Stimulated activated naive CD8-positive, alpha-beta T cell treated with anti-CD3 and anti-CD28 coated beads, Interleukin-15, amount 100 ng/mL, for 72 hours (primary cell): ENCODE measurements around the gene SNRNP25.

Experiments
- ATAC-seq: fragments of 150-1000 bp; cut with Tn5 transposase; 2 replicates; pipeline ENCODE4 v1.10.0; 2021; ENCODE audit warnings: mild to moderate bottlenecking, moderate library complexity
- DNase-seq, 2 donors: peaks; one replicate each; pipeline ENCODE4 v3.0.0; 2021 to 2022
- H3K27ac Mint-ChIP-seq, 2 donors: one replicate each; pipeline ENCODE4 v1.8.0; 2022; ENCODE audit warnings: mild to moderate bottlenecking in 2 of 2, mixed read lengths in 2 of 2, moderate library complexity in 2 of 2
- H3K27me3 Mint-ChIP-seq: one replicate; pipeline ENCODE4 v1.8.0; 2022; ENCODE audit warnings: mixed read lengths
- H3K4me1 Mint-ChIP-seq: one replicate; pipeline ENCODE4 v1.8.0; 2022; ENCODE audit warnings: mild to moderate bottlenecking, mixed read lengths
- H3K4me3 Mint-ChIP-seq, 2 donors: one replicate each; pipeline ENCODE4 v1.8.0; 2022; ENCODE audit warnings: mild to moderate bottlenecking in 2 of 2, mixed read lengths in 2 of 2, moderate library complexity in 1 of 2
- H3K9me3 Mint-ChIP-seq, 2 donors: one replicate each; pipeline ENCODE4 v1.8.0; 2022; ENCODE audit warnings: mixed read lengths in 2 of 2

SNRNP25 gene

GRCh38 chr16:77273-77806 is 23.7 kb downstream of the SNRNP25 start:
- H3K27me3 Mint-ChIP-seq: peaks cover 29% of the 10 kb centered on the region
- H3K9me3 Mint-ChIP-seq: no peaks in the 10 kb centered on the region
- DNase-seq (peak; percentile 45 to 49), ATAC-seq (peak; percentile 48)
- peaks cover 47% of the 10 kb centered on the region for H3K4me1 Mint-ChIP-seq
- peak overlapping the region; percentile 86 to 90 for H3K4me3 Mint-ChIP-seq
- peak overlapping the region; percentile 61 to 89 for H3K27ac Mint-ChIP-seq

DNA sequence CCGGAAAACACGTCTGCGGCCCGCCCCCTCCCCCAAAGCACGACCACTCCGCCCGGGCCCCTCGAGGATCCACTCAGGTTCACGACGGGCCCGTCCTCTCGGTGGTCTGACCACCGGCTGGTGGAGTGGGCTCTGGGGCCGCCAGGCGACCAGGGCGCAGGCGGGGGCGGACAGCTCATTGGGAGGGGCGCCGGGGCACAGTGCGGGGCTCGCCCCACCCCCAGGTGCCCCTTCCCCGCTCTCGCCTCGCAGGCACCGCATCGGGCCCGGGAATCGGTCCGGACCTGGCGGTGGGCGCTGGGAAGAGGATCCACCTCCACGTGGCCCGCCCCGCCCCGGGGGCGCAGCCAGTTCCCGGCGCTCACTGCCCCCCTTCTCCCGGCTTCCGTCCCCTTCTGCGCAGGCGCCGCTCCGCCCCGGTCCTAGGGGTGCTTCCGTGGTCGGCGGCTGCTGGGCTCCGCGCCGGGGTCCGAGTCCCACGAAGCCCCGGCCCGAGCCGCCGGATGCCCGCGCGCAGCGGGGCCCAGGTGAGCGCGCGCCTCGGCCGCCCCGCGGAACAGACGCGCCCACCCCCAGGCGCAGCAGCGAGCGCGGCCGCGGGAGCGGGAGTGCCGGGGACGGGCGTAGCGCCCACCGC is 24.3 kb downstream of the SNRNP25 start, which contains the start of gene MPG:
Gene MPG (plus strand): TSS at position 419 of the 637 bp plus-strand sequence. CDS start 85 bp downstream, at position 504.
- Mint-ChIP-seq H3K4me3 (peak within 1 kb of the TSS; percentile 93 to 97), H3K4me1 (peaks cover 53% of the 10 kb centered on the region), H3K27ac (peak within 1 kb of the TSS; percentile 85 to 92), H3K27me3 (peaks cover 25% of the 10 kb centered on the region), H3K9me3 (no peaks in the 10 kb centered on the region)
- ATAC-seq (peak; percentile 80), DNase-seq (peak; percentile 75 to 81)

GRCh38 chr16:78444-79150 is 25.0 kb downstream of the SNRNP25 start:
- Mint-ChIP-seq H3K4me3 (peak overlapping the region; percentile 93 to 97), H3K9me3 (no peaks in the 10 kb centered on the region), H3K4me1 (peaks cover 59% of the 10 kb centered on the region), H3K27me3 (peaks cover 18% of the 10 kb centered on the region), H3K27ac (peak overlapping the region; percentile 85 to 92)
- no peak for DNase-seq
- ATAC-seq: peak; percentile 21

GRCh38 chr16:79151-80054 is 25.8 kb downstream of the SNRNP25 start:
- Mint-ChIP-seq H3K27ac (peak overlapping the region in 1 of 2 donors; percentile 85), H3K27me3 (peaks cover 10% of the 10 kb centered on the region), H3K4me3 (peak overlapping the region; percentile 93 to 97), H3K9me3 (no peaks in the 10 kb centered on the region), H3K4me1 (peaks cover 65% of the 10 kb centered on the region)
- DNase-seq (no peak), ATAC-seq (no peak)

- no peaks in the 10 kb centered on the region for H3K9me3 Mint-ChIP-seq
- no peak for ATAC-seq
- H3K27ac Mint-ChIP-seq: peak overlapping the region in 1 of 2 donors; percentile 77
- H3K4me1 Mint-ChIP-seq: peaks cover 67% of the 10 kb centered on the region
- no peaks in the 10 kb centered on the region for H3K27me3 Mint-ChIP-seq
- peak overlapping the region in 1 of 2 donors; percentile 25 for H3K4me3 Mint-ChIP-seq
- no peak for DNase-seq
Measured at GRCh38 chr16:83060-83603, 29.5 kb downstream of the SNRNP25 start.

- peak; percentile 21 for ATAC-seq
- Mint-ChIP-seq H3K9me3 (no peaks in the 10 kb centered on the region), H3K4me3 (peak overlapping the region; percentile 67 to 71), H3K27me3 (no peaks in the 10 kb centered on the region), H3K4me1 (peaks cover 62% of the 10 kb centered on the region), H3K27ac (peak overlapping the region; percentile 86 to 95)
- DNase-seq: peak in 1 of 2 donors; percentile 37
Measured at GRCh38 chr16:83781-84615, 30.4 kb downstream of the SNRNP25 start.

GRCh38 chr16:84718-85406 is 31.2 kb downstream of the SNRNP25 start:
- H3K27ac Mint-ChIP-seq: peak overlapping the region; percentile 70 to 93
- peaks cover 53% of the 10 kb centered on the region for H3K4me1 Mint-ChIP-seq
- ATAC-seq (peak; percentile 94), DNase-seq (peak; percentile 59 to 86)
- H3K4me3 Mint-ChIP-seq: peak overlapping the region; percentile 67 to 71
- no peaks in the 10 kb centered on the region for H3K9me3 Mint-ChIP-seq
- no peaks in the 10 kb centered on the region for H3K27me3 Mint-ChIP-seq

DNA sequence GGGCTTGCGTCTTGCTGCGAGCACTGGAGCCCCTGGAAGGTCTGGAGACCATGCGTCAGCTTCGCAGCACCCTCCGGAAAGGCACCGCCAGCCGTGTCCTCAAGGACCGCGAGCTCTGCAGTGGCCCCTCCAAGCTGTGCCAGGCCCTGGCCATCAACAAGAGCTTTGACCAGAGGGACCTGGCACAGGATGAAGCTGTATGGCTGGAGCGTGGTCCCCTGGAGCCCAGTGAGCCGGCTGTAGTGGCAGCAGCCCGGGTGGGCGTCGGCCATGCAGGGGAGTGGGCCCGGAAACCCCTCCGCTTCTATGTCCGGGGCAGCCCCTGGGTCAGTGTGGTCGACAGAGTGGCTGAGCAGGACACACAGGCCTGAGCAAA is 31.8 kb downstream of the SNRNP25 start:
- DNase-seq (no peak), ATAC-seq (no peak)
- no peaks in the 10 kb centered on the region for H3K9me3 Mint-ChIP-seq
- H3K4me3 Mint-ChIP-seq: peak overlapping the region; percentile 67 to 71
- H3K27ac Mint-ChIP-seq: peak overlapping the region; percentile 70 to 93
- no peaks in the 10 kb centered on the region for H3K27me3 Mint-ChIP-seq
- H3K4me1 Mint-ChIP-seq: peaks cover 48% of the 10 kb centered on the region

DNA sequence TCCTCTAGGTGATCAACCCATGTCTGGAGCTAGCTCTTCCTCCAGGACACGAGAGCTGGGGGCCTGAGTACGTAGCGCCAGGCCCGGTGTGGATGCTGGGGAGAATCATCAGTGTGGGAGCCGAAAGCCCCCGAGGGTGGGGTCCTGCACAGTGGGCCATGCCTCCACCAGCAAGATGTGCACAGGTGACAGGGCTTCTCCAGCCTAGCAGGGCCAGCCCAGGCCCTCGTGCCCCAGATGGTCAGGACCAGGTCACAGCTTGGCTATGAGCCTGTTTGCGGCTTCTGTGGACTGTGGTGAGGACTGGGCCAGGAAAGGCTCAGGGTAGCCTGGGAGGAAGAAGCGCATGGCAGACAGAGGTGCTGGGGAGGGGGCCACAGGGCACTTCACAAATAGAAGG is 32.2 kb downstream of the SNRNP25 start:
- DNase-seq (no peak), ATAC-seq (no peak)
- H3K4me3 Mint-ChIP-seq: no peak overlapping the region
- peaks cover 45% of the 10 kb centered on the region for H3K4me1 Mint-ChIP-seq
- H3K27ac Mint-ChIP-seq: peak overlapping the region; percentile 57 to 75
- H3K27me3 Mint-ChIP-seq: no peaks in the 10 kb centered on the region
- no peaks in the 10 kb centered on the region for H3K9me3 Mint-ChIP-seq

DNA sequence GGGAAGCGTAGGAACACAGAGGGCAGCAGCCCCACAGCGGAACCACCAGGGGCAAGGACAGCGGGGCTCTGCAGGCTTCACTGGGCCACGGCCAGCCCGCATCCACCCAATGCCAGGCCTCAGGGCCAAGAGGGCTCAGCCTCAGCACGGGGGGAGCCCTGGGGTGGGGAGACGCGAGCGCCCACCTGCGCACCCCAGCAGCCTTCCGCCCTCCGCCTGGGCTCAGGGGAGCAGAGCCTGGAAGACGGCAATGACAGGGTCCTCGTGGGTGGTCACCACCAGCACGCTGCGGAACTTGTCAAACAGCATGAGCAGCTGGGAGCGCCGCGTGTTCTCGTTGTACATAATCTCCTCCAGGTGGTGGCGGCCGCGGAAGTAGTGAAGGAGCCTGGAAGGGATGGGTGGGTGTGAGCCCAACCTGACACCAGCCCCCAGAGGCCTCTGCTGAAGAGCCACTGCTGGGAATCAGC is 32.9 kb downstream of the SNRNP25 start:
- Mint-ChIP-seq H3K4me1 (peaks cover 45% of the 10 kb centered on the region), H3K4me3 (no peak overlapping the region), H3K27me3 (no peaks in the 10 kb centered on the region), H3K9me3 (no peaks in the 10 kb centered on the region), H3K27ac (peak overlapping the region; percentile 57 to 75)
- DNase-seq (no peak), ATAC-seq (no peak)

- Mint-ChIP-seq H3K4me1 (peaks cover 30% of the 10 kb centered on the region), H3K9me3 (no peaks in the 10 kb centered on the region), H3K27ac (no peak overlapping the region), H3K4me3 (no peak overlapping the region), H3K27me3 (no peaks in the 10 kb centered on the region)
- no peak for ATAC-seq
- no peak for DNase-seq
Measured at GRCh38 chr16:88613-89012, 35.0 kb downstream of the SNRNP25 start.

GRCh38 chr16:89391-90302 is 36.0 kb downstream of the SNRNP25 start:
- H3K27ac Mint-ChIP-seq: peak overlapping the region in 1 of 2 donors; percentile 12
- no peak for DNase-seq
- ATAC-seq: no peak
- H3K9me3 Mint-ChIP-seq: no peaks in the 10 kb centered on the region
- no peak overlapping the region for H3K4me3 Mint-ChIP-seq
- H3K4me1 Mint-ChIP-seq: peaks cover 19% of the 10 kb centered on the region
- no peaks in the 10 kb centered on the region for H3K27me3 Mint-ChIP-seq

DNA sequence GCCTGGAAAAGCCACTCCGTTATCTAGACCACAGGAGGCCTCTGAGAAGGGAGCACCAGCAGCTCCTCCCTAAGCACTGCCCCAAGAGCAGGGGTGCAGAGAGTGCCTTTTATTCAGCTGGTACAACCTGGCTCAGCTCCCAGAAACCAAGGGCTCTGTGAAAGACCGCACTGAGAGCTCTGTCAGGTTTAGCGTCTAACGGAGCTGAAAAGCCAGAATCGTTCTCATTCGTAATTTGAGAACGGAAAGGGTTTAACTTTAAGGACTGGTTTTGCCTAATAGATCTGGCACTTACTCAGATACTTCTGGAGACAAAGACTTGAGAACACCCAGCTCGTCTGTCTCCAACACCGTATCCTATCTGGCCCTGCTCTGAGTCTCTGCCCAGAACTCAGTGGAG is 37.9 kb downstream of the SNRNP25 start:
- Mint-ChIP-seq H3K27me3 (no peaks in the 10 kb centered on the region), H3K4me3 (no peak overlapping the region), H3K4me1 (peaks cover under 1% of the 10 kb centered on the region), H3K27ac (no peak overlapping the region), H3K9me3 (no peaks in the 10 kb centered on the region)
- ATAC-seq (no peak), DNase-seq (no peak)
